ENCODE data around the gene NAV2.

DNA sequence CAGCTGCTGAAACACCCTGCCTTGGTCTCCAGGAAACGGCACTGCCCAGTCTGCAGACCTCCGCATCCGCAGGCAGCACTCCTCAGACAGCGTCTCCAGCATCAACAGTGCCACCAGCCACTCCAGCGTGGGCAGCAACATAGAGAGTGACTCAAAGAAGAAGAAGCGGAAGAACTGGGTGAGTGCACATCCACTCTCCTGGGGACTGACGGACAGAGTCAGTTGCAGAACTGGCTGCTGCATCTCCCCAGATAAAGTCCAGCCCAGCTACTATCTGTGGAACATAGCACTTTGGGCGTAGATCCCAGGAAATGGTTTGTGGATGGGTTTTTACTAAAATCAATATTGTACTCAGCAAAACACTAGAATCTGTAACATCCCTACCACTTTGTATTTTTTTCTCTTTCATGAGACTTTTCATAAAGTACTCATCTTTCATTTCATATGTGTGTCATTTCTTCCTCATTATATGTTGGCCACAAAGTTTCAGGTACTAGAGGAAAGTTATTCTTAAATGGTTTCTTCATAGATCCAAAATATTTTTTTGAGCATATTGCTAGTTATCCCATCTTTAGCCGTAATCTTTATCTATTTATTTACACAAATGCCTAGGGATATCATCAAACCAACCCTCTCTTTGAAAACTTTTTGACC is 367.5 kb downstream of the NAV2 start:
- no peak for TF ChIP-seq EZH2 (IDR thresholded peaks at IDR 0.05; ENCODE audit: borderline replicate concordance, low read depth, low read length, severe bottlenecking)
- TF ChIP-seq, protein P1, sequence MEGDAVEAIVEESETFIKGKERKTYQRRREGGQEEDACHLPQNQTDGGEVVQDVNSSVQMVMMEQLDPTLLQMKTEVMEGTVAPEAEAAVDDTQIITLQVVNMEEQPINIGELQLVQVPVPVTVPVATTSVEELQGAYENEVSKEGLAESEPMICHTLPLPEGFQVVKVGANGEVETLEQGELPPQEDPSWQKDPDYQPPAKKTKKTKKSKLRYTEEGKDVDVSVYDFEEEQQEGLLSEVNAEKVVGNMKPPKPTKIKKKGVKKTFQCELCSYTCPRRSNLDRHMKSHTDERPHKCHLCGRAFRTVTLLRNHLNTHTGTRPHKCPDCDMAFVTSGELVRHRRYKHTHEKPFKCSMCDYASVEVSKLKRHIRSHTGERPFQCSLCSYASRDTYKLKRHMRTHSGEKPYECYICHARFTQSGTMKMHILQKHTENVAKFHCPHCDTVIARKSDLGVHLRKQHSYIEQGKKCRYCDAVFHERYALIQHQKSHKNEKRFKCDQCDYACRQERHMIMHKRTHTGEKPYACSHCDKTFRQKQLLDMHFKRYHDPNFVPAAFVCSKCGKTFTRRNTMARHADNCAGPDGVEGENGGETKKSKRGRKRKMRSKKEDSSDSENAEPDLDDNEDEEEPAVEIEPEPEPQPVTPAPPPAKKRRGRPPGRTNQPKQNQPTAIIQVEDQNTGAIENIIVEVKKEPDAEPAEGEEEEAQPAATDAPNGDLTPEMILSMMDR (IDR thresholded peaks at IDR 0.05; ENCODE audit: borderline replicate concordance, extremely low read depth, low read length, poor library complexity, severe bottlenecking) = no peak

Data from DND-41 (cell line).